BE2C (cell line): Measurements from ENCODE around the gene CNTN4.

ENCODE experiments used
- DNase-seq: peaks from one replicate; pipeline ENCODE4 v3.0.0-alpha.2; 2020
- H3K27me3 ChIP-seq: fragments of 250-450 bp; sonication (Bioruptor Pico); 2 replicates; pipeline ENCODE4 v1.5.1; 2020; ENCODE audit warnings: mild to moderate bottlenecking
- H3K36me3 ChIP-seq: fragments of 250-450 bp; sonication (Bioruptor Pico); 2 replicates; pipeline ENCODE4 v1.5.1; 2020; ENCODE audit warnings: mild to moderate bottlenecking
- H3K4me1 ChIP-seq: fragments of 250-450 bp; sonication (Bioruptor Pico); 2 replicates; pipeline ENCODE4 v1.5.1; 2020
- H3K4me3 ChIP-seq: 2 replicates; pipeline ENCODE4 v1.5.1; 2011; ENCODE audit warnings: low read depth, low read length
- H3K9me3 ChIP-seq: fragments of 250-450 bp; sonication (Bioruptor Pico); 2 replicates; pipeline ENCODE4 v1.5.1; 2020
- TF ChIP-seq, protein P1 (sequence below): IDR thresholded peaks from 2 replicates; pipeline ENCODE4 v1.5.1; 2012; ENCODE audit warnings: mild to moderate bottlenecking, low read depth, low read length

CNTN4 gene

DNA sequence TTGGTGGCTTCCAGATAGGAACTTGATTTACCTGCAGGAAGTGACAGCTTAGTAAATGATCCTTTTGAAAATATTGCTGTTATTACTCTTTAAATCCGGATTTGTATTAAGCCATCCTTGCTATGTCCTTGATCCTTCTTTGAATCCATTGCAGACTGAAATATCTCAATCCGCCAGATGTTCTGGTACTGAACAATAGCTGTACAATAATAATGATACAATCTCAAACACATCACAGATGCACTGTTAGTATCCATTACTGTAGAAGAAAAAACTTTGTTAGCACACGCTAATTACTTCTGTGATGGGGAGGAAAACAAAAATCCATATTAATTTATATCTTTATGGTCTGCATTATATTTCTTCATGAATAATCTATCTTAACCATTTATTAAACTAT lies 202.3 kb downstream of the CNTN4 start:
- no peak for DNase-seq
- H3K4me3 ChIP-seq = no peak overlapping the region
- H3K4me1 ChIP-seq = no peaks in the 10 kb centered on the region
- H3K36me3 ChIP-seq = no peaks in the 10 kb centered on the region
- no peaks in the 10 kb centered on the region for H3K9me3 ChIP-seq
- no peaks in the 10 kb centered on the region for H3K27me3 ChIP-seq
- TF ChIP-seq, protein P1, sequence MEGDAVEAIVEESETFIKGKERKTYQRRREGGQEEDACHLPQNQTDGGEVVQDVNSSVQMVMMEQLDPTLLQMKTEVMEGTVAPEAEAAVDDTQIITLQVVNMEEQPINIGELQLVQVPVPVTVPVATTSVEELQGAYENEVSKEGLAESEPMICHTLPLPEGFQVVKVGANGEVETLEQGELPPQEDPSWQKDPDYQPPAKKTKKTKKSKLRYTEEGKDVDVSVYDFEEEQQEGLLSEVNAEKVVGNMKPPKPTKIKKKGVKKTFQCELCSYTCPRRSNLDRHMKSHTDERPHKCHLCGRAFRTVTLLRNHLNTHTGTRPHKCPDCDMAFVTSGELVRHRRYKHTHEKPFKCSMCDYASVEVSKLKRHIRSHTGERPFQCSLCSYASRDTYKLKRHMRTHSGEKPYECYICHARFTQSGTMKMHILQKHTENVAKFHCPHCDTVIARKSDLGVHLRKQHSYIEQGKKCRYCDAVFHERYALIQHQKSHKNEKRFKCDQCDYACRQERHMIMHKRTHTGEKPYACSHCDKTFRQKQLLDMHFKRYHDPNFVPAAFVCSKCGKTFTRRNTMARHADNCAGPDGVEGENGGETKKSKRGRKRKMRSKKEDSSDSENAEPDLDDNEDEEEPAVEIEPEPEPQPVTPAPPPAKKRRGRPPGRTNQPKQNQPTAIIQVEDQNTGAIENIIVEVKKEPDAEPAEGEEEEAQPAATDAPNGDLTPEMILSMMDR = no peak

DNA sequence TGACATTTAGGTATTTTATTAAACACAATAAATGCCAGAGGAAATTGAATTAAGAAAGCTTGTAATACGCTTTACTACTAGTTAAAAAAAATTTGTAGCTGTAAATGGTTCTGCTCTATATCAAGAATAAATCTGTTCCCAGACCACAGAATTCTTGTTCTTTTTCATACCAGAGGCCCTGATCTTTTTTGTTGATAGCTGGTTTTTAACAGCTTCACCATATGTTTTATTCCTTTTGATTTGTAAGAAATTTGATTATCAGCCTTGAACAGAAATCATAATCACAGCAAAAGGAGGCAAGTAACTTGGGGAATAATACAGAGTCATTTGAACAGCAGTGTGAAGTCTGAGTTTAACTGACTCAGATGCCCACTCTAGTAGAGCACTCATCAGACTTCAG lies 202.7 kb downstream of the CNTN4 start:
- Histone ChIP-seq H3K4me3 (no peak overlapping the region), H3K4me1 (no peaks in the 10 kb centered on the region), H3K9me3 (no peaks in the 10 kb centered on the region), H3K27me3 (no peaks in the 10 kb centered on the region), H3K36me3 (no peaks in the 10 kb centered on the region)
- TF ChIP-seq, protein P1 = no peak
- no peak for DNase-seq

DNA sequence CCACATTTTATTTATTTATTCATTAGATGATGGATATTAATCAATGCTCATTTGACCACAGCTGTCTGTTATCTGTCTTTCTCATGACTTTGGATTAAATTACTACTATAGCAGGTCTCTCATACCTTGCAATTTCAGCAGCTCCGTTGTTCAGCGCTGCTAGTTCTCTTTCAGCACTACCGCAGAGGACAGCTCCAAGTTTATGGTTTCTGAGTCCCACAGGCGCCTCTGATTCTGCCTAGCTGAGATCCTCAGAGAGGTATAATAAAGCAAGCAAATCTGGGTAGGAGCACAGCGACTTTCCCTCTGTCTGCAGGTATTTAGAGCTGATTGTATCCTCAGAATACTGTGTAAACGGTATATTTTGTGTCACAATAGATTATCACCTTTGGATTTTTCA lies 204.9 kb downstream of the CNTN4 start:
- TF ChIP-seq, protein P1 = no peak
- no peaks in the 10 kb centered on the region for H3K4me1 ChIP-seq
- no peaks in the 10 kb centered on the region for H3K9me3 ChIP-seq
- no peaks in the 10 kb centered on the region for H3K36me3 ChIP-seq
- no peak overlapping the region for H3K4me3 ChIP-seq
- H3K27me3 ChIP-seq = no peaks in the 10 kb centered on the region
- no peak for DNase-seq

DNA sequence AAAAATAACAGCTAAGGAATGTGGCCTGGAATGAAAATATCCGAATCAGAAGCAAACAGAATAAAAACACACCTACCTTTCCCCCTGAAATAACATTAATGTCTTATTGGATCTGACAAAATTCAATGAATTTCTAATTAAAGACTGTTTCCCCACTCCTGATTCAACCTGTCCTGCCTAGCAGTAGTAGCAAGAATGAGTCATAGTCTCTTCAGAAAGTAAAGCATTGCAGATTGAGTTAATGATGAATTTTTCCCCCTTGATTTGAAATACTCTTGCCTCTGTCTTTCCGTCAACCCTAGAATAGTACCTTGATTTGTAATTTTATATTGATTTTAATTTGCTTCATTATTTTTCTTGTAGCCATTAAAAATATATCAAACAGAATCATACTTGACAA lies 212.4 kb downstream of the CNTN4 start:
- H3K27me3 ChIP-seq = no peaks in the 10 kb centered on the region
- H3K36me3 ChIP-seq = no peaks in the 10 kb centered on the region
- no peaks in the 10 kb centered on the region for H3K4me1 ChIP-seq
- H3K4me3 ChIP-seq = no peak overlapping the region
- TF ChIP-seq, protein P1 = no peak
- no peaks in the 10 kb centered on the region for H3K9me3 ChIP-seq
- DNase-seq = no peak

DNA sequence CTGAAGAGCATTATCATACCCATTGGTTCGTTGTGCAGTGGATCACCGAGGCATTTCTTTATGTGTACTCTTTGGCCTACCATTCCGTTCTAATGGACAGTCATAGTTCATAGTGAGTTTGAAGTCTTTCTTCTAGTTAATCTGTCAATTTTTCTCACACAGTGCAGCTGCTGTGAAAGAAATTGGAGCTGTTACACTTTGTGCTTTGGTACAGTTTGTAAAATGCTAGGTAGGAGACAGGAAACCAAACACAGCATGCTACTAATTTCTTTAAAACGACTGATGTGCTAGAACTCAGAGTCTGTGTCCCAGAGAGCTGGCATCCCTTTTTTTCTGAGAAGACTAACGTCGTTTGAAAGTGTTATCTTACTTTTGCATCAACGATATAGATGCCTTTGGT lies 218.9 kb downstream of the CNTN4 start:
- TF ChIP-seq, protein P1 = no peak
- Histone ChIP-seq H3K4me3 (no peak overlapping the region), H3K4me1 (no peaks in the 10 kb centered on the region), H3K36me3 (no peaks in the 10 kb centered on the region), H3K9me3 (no peaks in the 10 kb centered on the region), H3K27me3 (no peaks in the 10 kb centered on the region)
- no peak for DNase-seq

DNA sequence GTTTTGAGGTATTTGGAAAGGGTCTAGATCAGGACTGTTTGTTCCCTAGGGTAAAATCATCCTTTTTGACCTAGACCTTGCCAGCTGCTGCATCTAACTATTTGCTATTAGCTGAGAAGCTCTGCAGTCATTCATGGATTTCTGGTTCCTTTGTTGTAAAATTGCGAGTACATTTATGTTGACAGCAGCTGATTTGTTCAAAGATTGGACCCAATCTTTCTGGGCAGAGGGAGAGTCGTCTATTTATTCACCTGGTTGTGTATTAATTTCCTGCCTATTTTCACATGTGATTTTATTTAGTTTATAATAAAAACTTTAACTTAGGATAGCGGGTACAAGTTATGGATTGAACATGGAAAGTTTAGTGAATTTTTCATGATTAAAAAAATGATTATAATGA lies 236.3 kb downstream of the CNTN4 start:
- Histone ChIP-seq H3K4me1 (no peaks in the 10 kb centered on the region), H3K4me3 (no peak overlapping the region), H3K36me3 (no peaks in the 10 kb centered on the region), H3K9me3 (no peaks in the 10 kb centered on the region), H3K27me3 (no peaks in the 10 kb centered on the region)
- TF ChIP-seq, protein P1 = no peak
- no peak for DNase-seq
